Stimulated activated CD8-positive, alpha-beta memory T cell treated with anti-CD3 and anti-CD28 coated beads, Interleukin-2, amount 100 ng/mL, for 1 hour (primary cell): ENCODE data around the gene ME3.
"Not testable (repeated sequence)": the region's sequence is repeated elsewhere in the genome, so short reads cannot be mapped to it uniquely, and the experiment has no call there.

Source experiments
- DNase-seq, 2 donors: peaks; one replicate each; pipeline ENCODE4 v3.0.0-alpha.2; 2020; ENCODE audit warnings: low read depth in 2 of 2

ME3 gene

DNA sequence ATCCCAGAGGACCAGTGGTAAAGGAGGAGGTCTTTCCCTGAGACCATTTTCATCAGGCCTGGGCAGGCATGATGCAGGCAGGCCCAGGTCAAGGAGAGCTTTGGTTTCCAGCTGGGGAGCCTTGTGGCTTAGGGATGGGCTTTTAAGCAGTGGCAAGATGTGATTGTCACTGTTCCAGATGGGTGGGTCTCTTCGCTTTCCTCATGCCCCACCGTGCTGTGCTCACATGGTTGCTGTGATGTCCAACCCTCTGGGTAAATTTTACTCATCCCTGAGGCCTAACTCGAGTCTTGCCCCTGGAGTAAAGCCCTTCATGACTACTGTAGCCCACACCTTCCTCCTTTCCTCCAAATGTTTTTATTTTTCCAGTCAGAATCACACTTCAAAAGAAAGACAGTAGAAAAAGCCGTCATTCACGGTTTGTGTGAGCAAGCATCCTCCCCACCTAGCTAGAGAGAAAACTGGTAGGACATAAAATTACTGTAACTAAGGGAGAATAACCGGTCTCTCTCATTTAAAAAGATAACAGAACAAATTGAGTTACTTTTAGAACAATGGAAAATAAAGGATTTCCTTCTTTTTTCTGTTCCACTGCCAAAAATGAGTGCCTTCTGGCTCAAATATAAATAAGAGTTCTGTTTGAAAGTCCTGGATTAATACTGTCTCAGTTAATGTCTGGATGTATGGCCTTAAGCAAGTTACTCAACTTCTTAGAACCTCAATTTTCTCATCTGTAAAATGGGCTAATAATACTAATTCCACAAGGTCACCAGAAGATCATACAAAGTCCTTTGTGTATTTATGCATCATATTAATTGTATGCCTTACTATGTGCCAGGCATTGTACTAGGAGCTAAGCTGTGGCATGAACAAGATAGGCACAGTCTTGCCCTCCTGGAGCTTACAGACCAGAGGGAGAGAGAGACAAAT is 84.9 kb downstream of the ME3 start:
- DNase-seq, result no peak

DNA sequence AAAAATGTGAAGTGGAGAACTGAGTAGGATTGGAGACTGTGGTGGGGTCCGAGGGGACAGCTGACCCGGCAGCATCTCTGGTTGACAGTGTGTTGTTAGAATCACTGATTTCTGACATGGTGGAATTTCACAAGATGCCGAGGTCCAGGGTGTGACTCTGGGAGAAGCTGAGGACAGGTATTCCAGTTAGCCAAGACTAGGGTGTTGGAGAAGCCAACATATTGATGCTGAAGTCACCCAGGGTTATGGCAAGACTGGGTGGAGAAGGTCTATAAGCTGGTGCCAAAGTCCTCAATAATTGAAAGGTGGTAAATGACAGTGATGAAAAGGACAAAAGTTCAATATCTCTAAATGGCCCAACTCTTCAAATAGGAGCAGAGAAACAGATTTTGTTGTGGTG is 86.1 kb downstream of the ME3 start:
- no peak for DNase-seq

DNA sequence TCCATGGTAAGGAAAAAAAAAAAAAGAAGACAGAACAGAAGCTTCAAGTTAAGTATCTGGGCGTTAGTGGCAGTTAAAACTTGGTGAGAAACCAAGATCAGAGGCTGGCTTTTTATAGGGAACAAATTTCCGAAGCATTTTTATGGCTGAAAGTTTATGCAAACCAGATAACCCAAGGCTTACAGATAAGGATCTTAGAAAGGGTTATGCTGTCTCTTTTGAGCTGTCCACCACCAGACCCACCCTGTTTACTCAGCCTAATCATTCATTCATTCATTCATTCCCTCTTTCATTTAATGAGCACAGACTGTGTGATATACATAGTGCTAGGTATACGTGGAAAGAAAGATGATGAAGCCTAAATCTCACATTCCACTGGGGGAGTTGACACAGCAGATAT is 89.5 kb downstream of the ME3 start:
- DNase-seq, result no peak

DNA sequence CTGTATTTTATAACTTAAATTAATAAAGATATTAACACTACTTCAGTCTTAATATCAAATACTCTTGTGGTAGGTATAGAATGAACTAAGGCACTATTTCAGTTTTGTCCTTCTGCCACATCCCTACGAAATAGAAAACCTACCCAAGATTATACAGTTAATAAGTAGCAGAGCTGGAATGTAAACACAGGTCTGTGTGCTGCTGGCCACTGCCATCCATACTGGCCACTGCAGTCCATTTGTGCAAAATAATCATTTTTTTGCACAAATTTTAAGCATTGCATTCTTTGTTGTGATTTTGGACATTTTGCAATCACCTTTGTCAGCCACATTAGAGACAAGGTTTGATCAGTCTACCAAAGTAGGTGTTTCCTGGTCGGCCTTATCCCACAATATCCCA is 91.9 kb downstream of the ME3 start:
- no peak for DNase-seq

DNA sequence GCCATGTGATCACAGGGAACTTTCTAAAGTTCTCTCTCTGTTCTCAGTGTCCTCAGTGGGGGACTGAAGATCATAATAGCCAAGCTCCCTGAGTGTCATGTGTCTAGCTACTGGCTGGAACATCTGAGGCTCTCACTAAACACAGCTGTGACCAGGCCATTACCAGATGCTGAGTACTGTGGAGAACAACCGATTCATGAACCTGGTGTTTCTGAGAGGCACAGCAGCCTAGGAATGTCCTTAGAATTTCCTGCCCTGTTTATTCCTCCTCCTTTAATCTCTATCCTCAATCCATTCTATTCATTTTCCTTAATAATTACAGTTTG is 93.0 kb downstream of the ME3 start:
- no peak for DNase-seq

- no peak for DNase-seq
Measured at GRCh38 chr11:86578727-86579405, 93.5 kb downstream of the ME3 start.

DNA sequence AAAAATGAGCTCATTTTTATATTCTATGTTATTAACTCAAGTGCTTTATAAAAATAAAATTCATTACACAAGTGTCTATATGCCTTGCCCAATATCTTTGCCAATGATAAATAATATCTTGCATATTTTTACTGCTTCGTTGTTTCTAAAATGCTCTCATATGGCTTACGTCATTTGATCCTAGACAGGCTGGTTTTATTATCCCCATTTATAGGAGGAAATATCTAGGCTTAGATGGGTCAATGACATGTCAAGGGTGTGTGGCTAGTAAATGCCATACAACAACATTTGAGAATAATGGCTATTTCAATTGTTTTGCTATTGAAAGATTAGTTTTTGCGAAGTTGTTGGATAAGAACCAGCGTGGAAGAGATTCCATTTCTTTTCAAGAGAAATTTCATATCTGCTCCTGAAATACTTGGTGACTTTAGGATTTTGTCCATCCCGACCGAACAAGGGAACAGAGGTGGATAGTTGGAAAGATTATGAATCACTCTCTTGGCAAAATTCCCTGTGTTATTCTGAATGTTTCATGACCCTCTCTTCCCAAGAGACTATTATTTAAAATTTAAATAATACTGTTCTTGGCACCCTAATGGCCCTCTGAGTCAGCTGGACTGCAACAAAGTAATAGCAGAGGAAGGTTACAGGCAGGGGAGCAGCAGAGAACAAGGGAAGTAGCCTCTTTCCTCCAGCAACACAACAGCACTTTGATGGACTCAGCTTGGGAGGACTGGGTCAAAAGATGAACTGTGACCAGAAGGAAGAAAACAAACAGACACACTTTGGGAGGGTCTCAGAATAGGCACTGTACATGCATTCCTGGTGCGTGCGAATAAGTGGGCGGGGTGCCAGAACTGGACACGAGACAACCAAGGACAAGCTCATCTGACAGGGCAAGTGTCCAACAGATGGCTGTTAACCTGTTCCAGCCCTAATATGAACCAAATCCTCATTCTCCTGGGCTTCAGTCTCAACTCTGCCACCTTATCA is 94.5 kb downstream of the ME3 start:
- no peak for DNase-seq

DNA sequence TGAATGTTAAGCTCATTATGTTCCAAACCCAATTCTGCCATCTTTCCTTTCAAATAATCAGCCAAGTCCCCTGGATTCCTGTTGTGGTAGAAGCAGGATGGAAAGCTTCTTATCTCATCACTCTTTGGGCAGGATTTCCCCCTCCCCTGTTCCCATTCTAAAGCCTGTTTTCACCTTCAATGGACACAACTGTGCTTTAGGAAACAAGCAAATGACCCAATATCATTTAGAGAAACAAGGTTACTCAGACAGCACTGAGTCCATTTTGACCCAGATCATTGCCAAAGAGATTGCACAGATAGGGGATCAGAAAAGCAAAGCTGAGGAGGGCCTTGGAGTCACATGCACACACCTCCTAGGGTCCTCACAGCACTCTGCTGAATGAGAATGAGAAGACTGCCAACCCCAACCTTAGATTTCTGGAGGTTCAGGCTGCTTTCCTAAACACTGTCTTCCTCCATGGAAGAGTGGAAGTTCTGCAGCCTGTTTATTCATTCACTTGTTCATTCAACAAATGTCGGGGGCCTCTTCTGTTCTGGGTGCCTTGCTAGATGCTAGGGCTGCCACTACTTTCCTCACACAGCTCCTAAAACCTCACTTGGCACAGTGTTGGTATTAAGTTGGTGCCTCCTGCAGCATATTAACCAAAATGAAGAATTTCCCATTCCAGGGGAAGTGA is 95.3 kb downstream of the ME3 start:
- DNase-seq, result no peak

DNA sequence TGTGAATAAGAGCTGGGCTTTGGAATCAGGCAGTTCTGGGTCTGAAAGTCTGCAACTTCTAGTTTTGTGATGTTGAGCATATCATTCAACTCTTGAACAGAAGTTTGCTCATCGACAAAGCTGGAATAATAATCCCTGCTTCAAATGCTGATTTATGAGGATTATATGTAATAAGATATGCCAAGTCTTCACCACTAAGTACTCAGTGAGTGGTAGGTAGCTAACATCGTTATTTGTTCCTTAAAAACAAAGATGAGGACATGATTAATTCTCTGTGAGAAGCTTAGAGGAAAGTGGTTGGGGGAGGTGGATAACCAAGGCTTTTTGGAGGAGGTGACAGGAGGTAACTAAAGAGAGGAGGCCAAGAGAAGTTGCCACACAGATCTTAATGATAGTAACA is 96.5 kb downstream of the ME3 start:
- DNase-seq, result no peak

GRCh38 chr11:86575208-86575855 is 97.1 kb downstream of the ME3 start:
- DNase-seq, result no peak

- DNase-seq, result no peak
Measured at GRCh38 chr11:86574493-86575207, 97.8 kb downstream of the ME3 start.

GRCh38 chr11:86571273-86571948 is 101.0 kb downstream of the ME3 start:
- DNase-seq, result no peak

DNA sequence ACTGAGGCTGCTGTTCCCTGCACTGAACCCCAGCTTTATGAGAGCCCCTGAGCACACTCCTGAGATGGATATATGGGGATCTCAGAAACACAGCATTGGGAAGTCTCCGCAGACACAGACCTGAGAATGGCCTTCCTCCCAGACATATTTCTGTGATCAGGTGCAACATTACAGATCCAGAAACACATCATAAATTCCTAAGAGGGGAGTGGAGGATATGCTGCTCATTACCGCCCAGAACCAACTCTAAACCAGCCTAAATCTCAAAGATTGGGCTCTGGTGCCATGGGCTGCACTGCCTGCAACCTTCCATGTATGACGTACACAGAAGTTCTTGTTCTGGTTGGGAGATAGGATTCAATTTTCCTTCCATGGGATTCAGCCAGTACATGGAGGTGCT is 102.0 kb downstream of the ME3 start:
- DNase-seq, result no peak

- no peak for DNase-seq
Measured at GRCh38 chr11:86570020-86570419, 102.4 kb downstream of the ME3 start.

DNA sequence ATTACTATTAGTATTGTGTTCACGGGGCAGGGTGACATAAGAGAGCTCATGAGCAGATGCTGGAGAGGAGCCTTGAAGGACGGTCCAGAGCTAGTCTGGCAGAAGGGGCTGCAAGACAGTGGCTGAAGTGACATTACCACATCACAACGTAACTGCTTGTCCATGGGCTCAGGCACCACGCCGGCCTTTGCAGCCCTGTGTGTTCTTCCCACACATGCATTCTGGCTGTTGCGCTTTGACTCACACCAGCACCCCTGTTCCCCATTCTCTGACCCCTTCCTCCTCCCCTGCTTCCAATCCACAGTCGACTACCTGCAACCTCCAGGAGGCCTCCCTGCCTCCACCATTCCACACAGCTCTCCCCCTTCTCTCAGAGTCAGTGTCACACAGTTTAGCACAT is 103.3 kb downstream of the ME3 start:
- DNase-seq, result no peak

DNA sequence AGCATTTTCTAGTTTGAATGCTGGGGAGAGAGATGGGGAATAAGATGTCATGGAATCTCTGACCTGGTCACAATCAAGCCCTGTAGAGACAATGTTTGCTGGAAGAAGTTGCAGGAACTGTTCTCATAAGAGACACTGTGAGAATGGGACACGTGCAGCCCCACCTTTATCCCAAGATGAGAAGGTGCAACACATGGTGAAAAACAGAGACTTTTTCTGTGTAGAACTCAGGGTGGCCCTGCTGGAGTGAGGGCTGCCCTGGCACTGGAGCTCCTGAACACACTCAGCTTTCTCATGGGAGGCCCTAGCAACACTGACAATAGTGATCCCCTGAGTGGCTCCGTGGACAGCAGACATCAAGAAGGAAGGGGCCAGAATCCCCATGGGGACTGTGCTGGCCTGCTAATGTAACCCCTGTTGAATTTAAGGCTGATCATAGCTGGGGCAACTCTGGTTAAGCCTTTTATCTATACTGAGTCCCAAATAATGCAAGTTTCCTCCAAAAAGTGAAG is 106.6 kb downstream of the ME3 start:
- no peak for DNase-seq

- no peak for DNase-seq
Measured at GRCh38 chr11:86565388-86565787, 107.0 kb downstream of the ME3 start.

- not testable (repeated sequence) for DNase-seq
Measured at GRCh38 chr11:86562842-86563241, 109.6 kb downstream of the ME3 start.

GRCh38 chr11:86559311-86559945 is 113.0 kb downstream of the ME3 start:
- DNase-seq, result no peak
